Spleen (tissue), 7 donors: ENCODE results near the gene TDRD9.

ENCODE experiments used
- POLR2A ChIP-seq, 3 donors: fragments of 450-650 bp; IDR thresholded peaks; one replicate each; pipeline ENCODE4 v1.5.1; 2017; ENCODE audit warnings: antibody characterized with exemption in 3 of 3, mild to moderate bottlenecking in 1 of 3
- POLR2AphosphoS5 ChIP-seq, 3 donors: sonication (generic); formaldehyde crosslinking; IDR thresholded peaks; one replicate each; pipeline ENCODE4 v1.5.1; 2017; ENCODE audit warnings: antibody characterized with exemption in 3 of 3
- TF ChIP-seq, protein P1 (sequence below), 11 experiments: fragments of 200-600 bp in 7 of 11; fragments of 450-650 bp in 4 of 11; sonication (generic) in 4 of 11; IDR thresholded peaks in 8 of 11; conservative IDR thresholded peaks in 3 of 11; 1 replicate in 7 of 11; 2 replicates in 4 of 11; pipeline versions ENCODE4 v1.4.0 to v1.8.0; 2016 to 2021; ENCODE audit warnings: antibody characterized with exemption in 11 of 11, inconsistent platforms in 4 of 11, mild to moderate bottlenecking in 1 of 11
- donor health status: DM: no; HTN: no; CAD: no; lungs with moderate emphysema.
- donor health status: DM: no; HTN: no; CAD: no.
- donor health status: DM: no; HTN: no; CAD: no.

DNA sequence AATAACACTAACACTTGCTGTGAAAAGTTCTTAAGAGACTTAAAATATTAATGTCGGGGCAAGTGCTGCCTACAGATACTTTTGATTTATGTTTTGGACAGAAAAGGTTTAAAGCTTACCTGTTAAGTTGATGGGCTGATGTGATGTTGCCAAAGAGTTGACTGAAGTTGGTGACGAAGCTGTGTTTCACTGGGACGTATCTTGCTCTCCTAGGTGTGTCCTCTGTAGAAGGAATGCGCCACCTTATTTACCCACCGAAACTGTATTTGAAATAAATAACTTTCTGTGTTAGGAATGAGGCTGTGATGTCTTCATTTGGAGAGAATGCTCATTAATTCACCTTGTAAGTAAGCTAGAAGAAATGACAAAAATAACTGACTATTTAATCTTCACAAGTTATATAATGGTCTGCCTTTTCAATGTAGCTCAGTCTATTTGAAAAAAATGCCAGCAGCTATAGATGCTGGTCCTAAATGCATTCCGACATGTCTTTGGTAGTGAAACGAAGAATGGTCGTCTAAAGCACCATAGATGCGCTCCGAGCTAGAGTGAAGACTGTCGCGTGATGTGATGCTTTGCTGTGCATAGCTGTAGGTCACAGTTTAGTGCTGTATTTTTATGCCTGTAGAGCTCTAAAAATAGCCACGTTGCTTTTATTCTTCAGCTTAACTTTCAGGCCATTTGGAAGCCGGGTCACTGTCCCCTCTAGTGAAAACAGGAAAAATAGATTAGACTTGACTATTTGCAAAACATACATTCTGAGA, 13.9 kb downstream of the TDRD9 start, which contains the start of gene RD3L:
- TF ChIP-seq, protein P1, sequence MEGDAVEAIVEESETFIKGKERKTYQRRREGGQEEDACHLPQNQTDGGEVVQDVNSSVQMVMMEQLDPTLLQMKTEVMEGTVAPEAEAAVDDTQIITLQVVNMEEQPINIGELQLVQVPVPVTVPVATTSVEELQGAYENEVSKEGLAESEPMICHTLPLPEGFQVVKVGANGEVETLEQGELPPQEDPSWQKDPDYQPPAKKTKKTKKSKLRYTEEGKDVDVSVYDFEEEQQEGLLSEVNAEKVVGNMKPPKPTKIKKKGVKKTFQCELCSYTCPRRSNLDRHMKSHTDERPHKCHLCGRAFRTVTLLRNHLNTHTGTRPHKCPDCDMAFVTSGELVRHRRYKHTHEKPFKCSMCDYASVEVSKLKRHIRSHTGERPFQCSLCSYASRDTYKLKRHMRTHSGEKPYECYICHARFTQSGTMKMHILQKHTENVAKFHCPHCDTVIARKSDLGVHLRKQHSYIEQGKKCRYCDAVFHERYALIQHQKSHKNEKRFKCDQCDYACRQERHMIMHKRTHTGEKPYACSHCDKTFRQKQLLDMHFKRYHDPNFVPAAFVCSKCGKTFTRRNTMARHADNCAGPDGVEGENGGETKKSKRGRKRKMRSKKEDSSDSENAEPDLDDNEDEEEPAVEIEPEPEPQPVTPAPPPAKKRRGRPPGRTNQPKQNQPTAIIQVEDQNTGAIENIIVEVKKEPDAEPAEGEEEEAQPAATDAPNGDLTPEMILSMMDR (IDR thresholded peaks at IDR 0.05 in 8 of 11, conservative IDR thresholded peaks at IDR 0.05 in 3 of 11) = no peak
- TF ChIP-seq POLR2A (IDR thresholded peaks at IDR 0.05) (no peak), POLR2AphosphoS5 (IDR thresholded peaks at IDR 0.05) (no peak)
